ENCODE results near the gene PSMD2. TPM values are rescaled to one million over a fixed set of nuclear protein-coding genes. Genes with fewer than 3 reads are reported as not detected.

Gene PSMD2
- total RNA-seq, 1 experiment from 2014 or later, result 536 TPM

GRCh38 chr3:184333700-184334099 is 34.7 kb downstream of the PSMD2 start:
- H3K9me3 ChIP-seq (ENCODE audit: control insufficient read depth, insufficient read depth, low read depth, low read length), result no peaks in the 10 kb centered on the region
- in situ Hi-C loops (cut with HindIII; ENCODE audit: low pct_unique_long_range_greater_than_20kb, low sequenced_read_pairs) (no loop called here), intact Hi-C loops (cut with micrococcal nuclease; ENCODE audit: unreplicated experiment) (no loop called here)
- POLR2A ChIA-PET, result no interaction called here
- CTCF ChIA-PET, result no interaction called here
- TF ChIP-seq TCF7L2 (IDR thresholded peaks at IDR 0.05; ENCODE audit: low read depth, low read length), result no peak
- TF ChIP-seq POLR2AphosphoS5 (IDR thresholded peaks at IDR 0.05; ENCODE audit: low read depth, low read length), result no peak
- no peak for TF ChIP-seq SIN3A (IDR thresholded peaks at IDR 0.05; ENCODE audit: borderline replicate concordance, insufficient read depth, low read depth, low read length)
- no peak for TF ChIP-seq CTCF (IDR thresholded peaks at IDR 0.05)
- TF ChIP-seq REST (IDR thresholded peaks at IDR 0.05; ENCODE audit: insufficient read depth in 1 of 2, low read depth in 2 of 2, low read length in 1 of 2), result no peak
- peaks cover 20% of the 10 kb centered on the region; the same call in 1 of the 2 replicates for H3K36me3 ChIP-seq (ENCODE audit: control insufficient read depth, insufficient read depth, low read length)
- BruUV-seq (replicated peaks), result no TSS peak
- DNase-seq (ENCODE audit: low read depth, low spot score) (no peak), ATAC-seq (no peak)
- H3K27me3 ChIP-seq (ENCODE audit: control insufficient read depth, insufficient read depth, low read length), result no peaks in the 10 kb centered on the region
- H3K27ac ChIP-seq (ENCODE audit: low read length), result peak overlapping the region; percentile 60; the same call in 1 of the 2 replicates
- no peak overlapping the region for H3K4me3 ChIP-seq (ENCODE audit: low read depth in 2 of 2, low read length in 2 of 2)
- peaks cover 58% of the 10 kb centered on the region for H3K4me1 ChIP-seq (ENCODE audit: control insufficient read depth, insufficient read depth, low read length)

- TF ChIP-seq POLR2AphosphoS5 (IDR thresholded peaks at IDR 0.05; ENCODE audit: low read depth, low read length) (no peak), TCF7L2 (IDR thresholded peaks at IDR 0.05; ENCODE audit: low read depth, low read length) (no peak), SIN3A (IDR thresholded peaks at IDR 0.05; ENCODE audit: borderline replicate concordance, insufficient read depth, low read depth, low read length) (no peak)
- Histone ChIP-seq H3K9me3 (ENCODE audit: control insufficient read depth, insufficient read depth, low read depth, low read length) (no peaks in the 10 kb centered on the region), H3K4me1 (ENCODE audit: control insufficient read depth, insufficient read depth, low read length) (peaks cover 58% of the 10 kb centered on the region), H3K36me3 (ENCODE audit: control insufficient read depth, insufficient read depth, low read length) (peaks cover 14% of the 10 kb centered on the region; the same call in 1 of the 2 replicates), H3K27me3 (ENCODE audit: control insufficient read depth, insufficient read depth, low read length) (no peaks in the 10 kb centered on the region), H3K4me3 (ENCODE audit: low read depth in 2 of 2, low read length in 2 of 2) (no peak overlapping the region), H3K27ac (ENCODE audit: low read length) (peak overlapping the region; percentile 82; the same call in 1 of the 2 replicates)
- peak; percentile 44 for ATAC-seq
- CTCF ChIA-PET, result no interaction called here
- intact Hi-C loops (cut with micrococcal nuclease; ENCODE audit: unreplicated experiment), result no loop called here
- no TSS peak for BruUV-seq (replicated peaks)
- peak; percentile 87 for DNase-seq (ENCODE audit: low read depth, low spot score)
- in situ Hi-C loops (cut with HindIII; ENCODE audit: low pct_unique_long_range_greater_than_20kb, low sequenced_read_pairs), result no loop called here
- POLR2A ChIA-PET, result no interaction called here
These were observed 35.6 kb downstream of the PSMD2 start for GRCh38 chr3:184334470-184335158.

GRCh38 chr3:184335291-184335660 is 36.2 kb downstream of the PSMD2 start:
- Histone ChIP-seq H3K27me3 (ENCODE audit: control insufficient read depth, insufficient read depth, low read length) (no peaks in the 10 kb centered on the region), H3K9me3 (ENCODE audit: control insufficient read depth, insufficient read depth, low read depth, low read length) (no peaks in the 10 kb centered on the region), H3K36me3 (ENCODE audit: control insufficient read depth, insufficient read depth, low read length) (0 out of 2 replicates have a peak, but pooled peaks cover 11% of the 10 kb centered on the region), H3K27ac (ENCODE audit: low read length) (peak overlapping the region; percentile 82), H3K4me3 (ENCODE audit: low read depth in 2 of 2, low read length in 2 of 2) (peak overlapping the region; percentile 53 to 80), H3K4me1 (ENCODE audit: control insufficient read depth, insufficient read depth, low read length) (peaks cover 58% of the 10 kb centered on the region)
- ChIA-PET CTCF (no interaction called here), POLR2A (no interaction called here)
- TF ChIP-seq REST (IDR thresholded peaks at IDR 0.05; ENCODE audit: insufficient read depth in 1 of 2, low read depth in 2 of 2, low read length in 1 of 2) (no peak), CTCF (IDR thresholded peaks at IDR 0.05) (no peak), TCF7L2 (IDR thresholded peaks at IDR 0.05; ENCODE audit: low read depth, low read length) (no peak), SIN3A (IDR thresholded peaks at IDR 0.05; ENCODE audit: borderline replicate concordance, insufficient read depth, low read depth, low read length) (no peak), POLR2AphosphoS5 (IDR thresholded peaks at IDR 0.05; ENCODE audit: low read depth, low read length) (no peak)
- in situ Hi-C loops (cut with HindIII; ENCODE audit: low pct_unique_long_range_greater_than_20kb, low sequenced_read_pairs), result no loop called here
- ATAC-seq, result peak; percentile 47
- no peak for DNase-seq (ENCODE audit: low read depth, low spot score)
- no TSS peak for BruUV-seq (replicated peaks)
- intact Hi-C loops (cut with micrococcal nuclease; ENCODE audit: unreplicated experiment), result no loop called here

Data from Panc1 (cell line).